OCI-LY7 (cell line): Measurements from ENCODE around the gene FASLG. TPM values are rescaled to one million over a fixed set of nuclear protein-coding genes. Genes with fewer than 3 reads are reported as not detected.

Source experiments
- BruUV-seq: library from RNA; stranded (reverse); fragments of 400-500 nt; replicated peaks from 2 replicates; lab custom pipeline; 2021; lab: Mats Ljungman, UMichigan
- CTCF ChIA-PET: fragments of 300-600 bp; sonication (Branson Sonifier 250); formaldehyde crosslinking; loops from one replicate; lab custom pipeline; 2022; ENCODE audit warnings: antibody characterized with exemption; ENCODE audit not compliant: unreplicated experiment; lab: Charles Lee
- POLR2A ChIA-PET: fragments of 300-600 bp; sonication (Branson Sonifier 250); formaldehyde crosslinking; loops from one replicate; lab custom pipeline; 2022; ENCODE audit warnings: antibody characterized with exemption; lab: Charles Lee
- DNase-seq: peaks from one replicate; pipeline ENCODE4 v3.0.0-alpha.2; 2015; ENCODE audit warnings: low spot score
- H2AFZ ChIP-seq: fragments of 200-600 bp; sonication (generic), shearing (Covaris generic); 2 replicates; pipeline ENCODE4 v1.6.1; 2014; ENCODE audit warnings: mild to moderate bottlenecking, antibody characterized with exemption, low read length, moderate library complexity
- H3K27ac ChIP-seq: fragments of 200-600 bp; sonication (generic); 2 replicates; pipeline ENCODE4 v1.5.1; 2014; ENCODE audit warnings: mixed run types, low read depth, mild to moderate bottlenecking, moderate library complexity, low read length, inconsistent platforms; ENCODE audit not compliant: poor library complexity, severe bottlenecking
- H3K36me3 ChIP-seq: fragments of 200-600 bp; sonication (generic); 2 replicates; pipeline ENCODE4 v1.6.1; 2014; ENCODE audit warnings: mild to moderate bottlenecking, antibody characterized with exemption, low read length, moderate library complexity, mixed read lengths; ENCODE audit not compliant: insufficient read depth
- H3K4me1 ChIP-seq: fragments of 200-600 bp; sonication (generic); 2 replicates; pipeline ENCODE4 v1.5.1; 2014; ENCODE audit warnings: mild to moderate bottlenecking, low read length; ENCODE audit not compliant: insufficient read depth, poor library complexity, severe bottlenecking
- H3K4me2 ChIP-seq: fragments of 200-600 bp; sonication (generic); 2 replicates; pipeline ENCODE4 v1.6.1; 2014; ENCODE audit warnings: mild to moderate bottlenecking, low read length
- H3K4me3 ChIP-seq: fragments of 200-600 bp; sonication (generic); 2 replicates; pipeline ENCODE4 v1.5.1; 2014; ENCODE audit warnings: mild to moderate bottlenecking, low read depth, low read length; ENCODE audit not compliant: poor library complexity, severe bottlenecking
- H3K79me2 ChIP-seq: fragments of 200-600 bp; sonication (generic); 2 replicates; pipeline ENCODE4 v1.6.1; 2016; ENCODE audit warnings: low read depth, mild to moderate bottlenecking, low read length, moderate library complexity, mixed read lengths; ENCODE audit not compliant: insufficient read depth
- H3K9me2 ChIP-seq: fragments of 200-600 bp; sonication (generic); 2 replicates; pipeline ENCODE4 v1.6.1; 2016; ENCODE audit warnings: mild to moderate bottlenecking, low read length, mixed read lengths; ENCODE audit not compliant: insufficient read depth
- H3K9me3 ChIP-seq: fragments of 200-600 bp; sonication (generic); 2 replicates; pipeline ENCODE4 v1.6.1; 2014; ENCODE audit warnings: mild to moderate bottlenecking, mixed run types, low read length, mixed read lengths
- H4K20me1 ChIP-seq: fragments of 200-600 bp; sonication (generic); 2 replicates; pipeline ENCODE4 v1.6.1; 2014; ENCODE audit warnings: mild to moderate bottlenecking, antibody characterized with exemption, low read length, moderate library complexity, mixed read lengths; ENCODE audit not compliant: insufficient read depth
- CTCF ChIP-seq: fragments of 200-600 bp; sonication (generic); conservative IDR thresholded peaks from 2 replicates; pipeline ENCODE4 v1.5.1; 2014; ENCODE audit warnings: mild to moderate bottlenecking, antibody characterized with exemption, low read length, moderate library complexity, mixed read lengths
- EZH2phosphoT487 ChIP-seq: fragments of 200-600 bp; sonication (generic); IDR thresholded peaks from 2 replicates; pipeline ENCODE4 v1.6.1; 2018; ENCODE audit warnings: low read depth, borderline replicate concordance, mild to moderate bottlenecking, mixed run types, antibody characterized with exemption, low read length, moderate library complexity, mixed read lengths
- intact Hi-C: fragments of 100-400 bp; cut with micrococcal nuclease; formaldehyde crosslinking; loops from one replicate; pipeline ENCODE4 v1.10.0; 2022; ENCODE audit not compliant: unreplicated experiment
- total RNA-seq, 2 experiments: library from RNA; depleted of rRNA in 1 of 2; stranded (reverse); fragments of >200 nt in 1 of 2; shearing (Covaris generic) in 1 of 2; gene quantifications; 2 replicates each; pipeline ENCODE4 v1.2.3, GENCODE V29; 2014 to 2022

The FASLG gene
- total RNA-seq, 2 experiments from 2014 or later = not detected

- no peaks in the 10 kb centered on the region for H3K79me2 ChIP-seq
- H3K9me3 ChIP-seq = no peaks in the 10 kb centered on the region
- no peak overlapping the region for H2AFZ ChIP-seq
- no peak overlapping the region for H3K4me3 ChIP-seq
- POLR2A ChIA-PET = interaction anchor here (1.4 kb wide), 1 partner anchor 28 kb away, joined by 7 read pairs; no protein-coding TSS in a partner anchor
- TF ChIP-seq CTCF (no peak), EZH2phosphoT487 (no peak)
- no TSS peak for BruUV-seq
- intact Hi-C loops = no loop called here
- H3K4me2 ChIP-seq = no peak overlapping the region
- peaks cover 6% of the 10 kb centered on the region for H3K4me1 ChIP-seq
- no peaks in the 10 kb centered on the region for H3K9me2 ChIP-seq
- no peaks in the 10 kb centered on the region for H4K20me1 ChIP-seq
- CTCF ChIA-PET = no interaction called here
- H3K27ac ChIP-seq = no peak overlapping the region
- no peaks in the 10 kb centered on the region for H3K36me3 ChIP-seq
- DNase-seq = no peak
These were observed 20.7 kb upstream of the FASLG start for GRCh38 chr1:172638249-172638648.

- BruUV-seq = no TSS peak
- Histone ChIP-seq H3K79me2 (no peaks in the 10 kb centered on the region), H3K36me3 (no peaks in the 10 kb centered on the region), H3K27ac (no peak overlapping the region), H4K20me1 (no peaks in the 10 kb centered on the region), H3K4me3 (no peak overlapping the region), H2AFZ (peak overlapping the region; percentile 20; the same call in 1 of the 2 replicates), H3K9me2 (no peaks in the 10 kb centered on the region), H3K4me2 (no peak overlapping the region), H3K4me1 (peaks cover 15% of the 10 kb centered on the region), H3K9me3 (no peaks in the 10 kb centered on the region)
- TF ChIP-seq EZH2phosphoT487 (no peak), CTCF (no peak)
- CTCF ChIA-PET = no interaction called here
- DNase-seq = no peak
- POLR2A ChIA-PET = interaction anchor here (0.6 to 1.5 kb wide), 3 partner anchors 9 to 31 kb away, joined by 3 to 7 read pairs (median 5); no protein-coding TSS in a partner anchor
- intact Hi-C loops = no loop called here
These were observed 19.7 kb upstream of the FASLG start for GRCh38 chr1:172638885-172639831.
